Stomach (tissue), 4 donors: ENCODE data around the gene DNAJC1.

Experiments
- POLR2A ChIP-seq, 4 donors: fragments of 450-650 bp; IDR thresholded peaks; one replicate each; pipeline ENCODE4 v1.6.1; 2016; ENCODE audit warnings: antibody characterized with exemption in 4 of 4, control low read depth in 2 of 4, mild to moderate bottlenecking in 1 of 4, moderate library complexity in 1 of 4
- TF ChIP-seq, protein P1 (sequence below), 7 experiments: fragments of 450-650 bp in 4 of 7; fragments of 200-600 bp in 3 of 7; sonication (generic) in 3 of 7; IDR thresholded peaks; one replicate each; pipeline ENCODE4 v1.5.1; 2016 to 2019; ENCODE audit warnings: antibody characterized with exemption in 7 of 7, control low read depth in 2 of 7, mild to moderate bottlenecking in 1 of 7

DNA sequence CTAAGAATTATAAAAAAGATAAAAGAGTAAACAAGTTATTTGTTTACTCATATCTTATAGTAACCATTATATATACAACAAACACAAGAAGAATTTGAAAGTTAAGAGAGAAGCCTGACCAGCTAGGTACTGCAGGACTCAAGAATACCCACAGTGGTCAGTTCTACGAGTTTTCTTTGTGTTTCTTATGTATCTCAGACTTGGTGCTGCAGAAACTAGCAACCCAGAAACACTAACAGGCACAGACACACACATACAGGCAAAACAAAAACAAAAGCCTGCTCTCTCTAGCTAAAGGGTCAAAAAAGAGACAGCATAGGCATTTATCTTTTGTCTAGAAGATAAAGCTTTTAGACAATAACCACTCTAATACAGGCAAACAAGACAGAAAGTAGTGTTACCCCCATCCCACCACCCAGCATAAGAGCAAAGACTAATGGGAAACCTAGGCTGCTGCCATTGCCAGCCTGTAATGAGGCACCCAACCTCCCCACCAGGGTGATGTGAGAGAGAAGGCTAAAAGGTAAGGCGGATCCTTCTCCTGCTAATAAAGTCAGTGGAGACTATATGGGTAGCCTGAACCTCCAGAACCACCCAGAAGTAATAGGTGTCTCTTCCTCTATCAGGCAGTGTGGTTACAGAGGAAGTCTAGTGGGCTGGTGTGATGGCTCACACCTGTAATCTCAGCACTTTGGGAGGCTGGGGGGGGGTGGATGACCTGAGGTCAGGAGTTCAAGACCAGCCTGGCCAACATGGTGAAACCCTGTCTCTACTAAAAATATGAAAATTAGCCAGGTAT lies 113.9 kb downstream of the DNAJC1 start:
- TF ChIP-seq, protein P1, sequence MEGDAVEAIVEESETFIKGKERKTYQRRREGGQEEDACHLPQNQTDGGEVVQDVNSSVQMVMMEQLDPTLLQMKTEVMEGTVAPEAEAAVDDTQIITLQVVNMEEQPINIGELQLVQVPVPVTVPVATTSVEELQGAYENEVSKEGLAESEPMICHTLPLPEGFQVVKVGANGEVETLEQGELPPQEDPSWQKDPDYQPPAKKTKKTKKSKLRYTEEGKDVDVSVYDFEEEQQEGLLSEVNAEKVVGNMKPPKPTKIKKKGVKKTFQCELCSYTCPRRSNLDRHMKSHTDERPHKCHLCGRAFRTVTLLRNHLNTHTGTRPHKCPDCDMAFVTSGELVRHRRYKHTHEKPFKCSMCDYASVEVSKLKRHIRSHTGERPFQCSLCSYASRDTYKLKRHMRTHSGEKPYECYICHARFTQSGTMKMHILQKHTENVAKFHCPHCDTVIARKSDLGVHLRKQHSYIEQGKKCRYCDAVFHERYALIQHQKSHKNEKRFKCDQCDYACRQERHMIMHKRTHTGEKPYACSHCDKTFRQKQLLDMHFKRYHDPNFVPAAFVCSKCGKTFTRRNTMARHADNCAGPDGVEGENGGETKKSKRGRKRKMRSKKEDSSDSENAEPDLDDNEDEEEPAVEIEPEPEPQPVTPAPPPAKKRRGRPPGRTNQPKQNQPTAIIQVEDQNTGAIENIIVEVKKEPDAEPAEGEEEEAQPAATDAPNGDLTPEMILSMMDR (IDR thresholded peaks at IDR 0.05): no peak
- TF ChIP-seq POLR2A (IDR thresholded peaks at IDR 0.05): no peak
